ENCODE results near the gene TMEM204.

Gene TMEM204

GRCh38 chr16:1601489-1601888, 68.0 kb downstream of the TMEM204 start:
- 86 to 92% methylated on average over 2 of the region's 6 CpGs for WGBS, 2 experiments (ENCODE audit: insufficient coverage in 2 of 2)
- H3K4me1 ChIP-seq (ENCODE audit: control insufficient read depth, insufficient read depth, low read length, poor library complexity, severe bottlenecking), result no peaks in the 10 kb centered on the region
- H3K4me3 ChIP-seq (ENCODE audit: extremely low read depth, insufficient read depth, low read length, poor library complexity, severe bottlenecking), result no peak overlapping the region
- H3K9me3 ChIP-seq (ENCODE audit: control insufficient read depth, low read length), result no peaks in the 10 kb centered on the region
- H3K27ac ChIP-seq (ENCODE audit: low read depth, low read length, severe bottlenecking), result no peak overlapping the region
- peaks cover 43% of the 10 kb centered on the region for H3K36me3 ChIP-seq (ENCODE audit: control insufficient read depth, insufficient read depth, low read length)

DNA sequence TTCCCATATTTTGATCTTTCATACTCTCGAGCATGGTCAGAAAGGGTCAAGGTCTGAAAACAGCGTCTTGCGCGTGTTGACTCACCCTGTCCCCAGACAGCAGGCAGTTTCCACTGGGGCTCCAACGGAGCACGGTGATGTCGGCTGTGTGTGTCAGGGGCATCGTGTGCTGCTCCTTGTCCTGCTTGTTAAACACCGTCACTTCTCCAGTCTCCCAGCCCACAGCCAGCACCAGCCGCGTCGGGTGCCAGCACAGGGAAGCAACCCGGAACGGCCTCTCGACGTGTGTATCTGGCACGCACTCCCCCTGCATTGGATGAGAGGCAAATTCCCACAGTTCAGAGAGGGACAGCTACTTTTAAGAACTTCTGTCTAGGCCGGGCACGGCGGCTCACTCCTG, 68.8 kb downstream of the TMEM204 start:
- no peak overlapping the region for H3K4me3 ChIP-seq (ENCODE audit: extremely low read depth, insufficient read depth, low read length, poor library complexity, severe bottlenecking)
- H3K4me1 ChIP-seq (ENCODE audit: control insufficient read depth, insufficient read depth, low read length, poor library complexity, severe bottlenecking), result no peaks in the 10 kb centered on the region
- H3K27ac ChIP-seq (ENCODE audit: low read depth, low read length, severe bottlenecking), result no peak overlapping the region
- 95% methylated on average over 20 of the region's 20 CpGs for WGBS, 2 experiments (ENCODE audit: insufficient coverage in 2 of 2)
- H3K36me3 ChIP-seq (ENCODE audit: control insufficient read depth, insufficient read depth, low read length), result peaks cover 42% of the 10 kb centered on the region
- no peaks in the 10 kb centered on the region for H3K9me3 ChIP-seq (ENCODE audit: control insufficient read depth, low read length)

Measured in mesodermal cell (in vitro differentiated cells).